K562 (cell line): ENCODE data around the gene STK25. TPM values are rescaled to one million over a fixed set of nuclear protein-coding genes. Genes with fewer than 3 reads are reported as not detected.

Experiments
- CBX3 ChIP-seq, 2 experiments: IDR thresholded peaks; 1 replicate in 1 of 2; 2 replicates in 1 of 2; pipeline ENCODE4 v1.6.1; 2012; ENCODE audit warnings: inconsistent platforms in 2 of 2, low read length in 2 of 2, borderline replicate concordance in 1 of 2, control low read depth in 1 of 2
- MAFG ChIP-seq: fragments of 450-650 bp; conservative IDR thresholded peaks from 2 replicates; pipeline ENCODE4 v1.6.1; 2016; ENCODE audit warnings: missing genetic modification characterization, missing compliant biosample characterization
- MLLT1 ChIP-seq, 2 experiments: fragments of 450-650 bp; IDR thresholded peaks; 2 replicates each; pipeline ENCODE4 v1.6.1; 2016
- NR2F6 ChIP-seq: fragments of 450-650 bp; formaldehyde crosslinking; IDR thresholded peaks from 2 replicates; pipeline ENCODE4 v1.4.0; 2020; ENCODE audit warnings: mild to moderate bottlenecking
- PCBP1 ChIP-seq: fragments of 200-400 bp; formaldehyde crosslinking; IDR thresholded peaks from 2 replicates; pipeline ENCODE4 v1.6.1; 2018; ENCODE audit warnings: mild to moderate bottlenecking, low read depth, low read length; ENCODE audit not compliant: poor library complexity, severe bottlenecking
- SIN3A ChIP-seq, 2 experiments: fragments of 150-350 bp in 1 of 2; IDR thresholded peaks; 2 replicates each; pipeline ENCODE4 v1.6.1; 2011 to 2016; ENCODE audit warnings: borderline replicate concordance in 2 of 2, low read depth in 2 of 2, low read length in 2 of 2, mild to moderate bottlenecking in 2 of 2, moderate library complexity in 2 of 2; ENCODE audit not compliant: control insufficient read depth in 1 of 2
- SP2 ChIP-seq: IDR thresholded peaks from 2 replicates; pipeline ENCODE4 v1.6.1; 2011; ENCODE audit warnings: mild to moderate bottlenecking, low read depth, low read length, moderate library complexity; ENCODE audit not compliant: poor library complexity, severe bottlenecking; ENCODE audit errors: extremely low read depth
- SRSF1 ChIP-seq: fragments of 200-400 bp; formaldehyde crosslinking; IDR thresholded peaks from 2 replicates; pipeline ENCODE4 v1.6.1; 2017; ENCODE audit warnings: mild to moderate bottlenecking, low read depth, low read length, moderate library complexity
- SUPT5H ChIP-seq: fragments of 450-650 bp; IDR thresholded peaks from 2 replicates; pipeline ENCODE4 v1.6.1; 2016
- ZBTB11 ChIP-seq, 3 experiments: fragments of 200-800 bp in 1 of 3; fragments of 250-450 bp in 1 of 3; fragments of 450-650 bp in 1 of 3; sonication (Bioruptor Pico) in 1 of 3; sonication (Bioruptor generic) in 1 of 3; formaldehyde crosslinking in 1 of 3; IDR thresholded peaks; 2 replicates each; pipeline versions ENCODE4 v1.6.1 to v1.8.0; 2016 to 2022; ENCODE audit warnings: mild to moderate bottlenecking in 2 of 3, missing genetic modification characterization in 2 of 3, missing compliant biosample characterization in 1 of 3, moderate library complexity in 1 of 3
- ZFP36 ChIP-seq: fragments of 150-350 bp; IDR thresholded peaks from 2 replicates; pipeline ENCODE4 v1.6.1; 2018; ENCODE audit warnings: low read length, low read depth; ENCODE audit not compliant: partially characterized antibody
- ZNF197 ChIP-seq: fragments of 200-800 bp; sonication (Bioruptor generic); IDR thresholded peaks from 2 replicates; pipeline ENCODE4 v1.6.1; 2016; ENCODE audit warnings: low read depth, missing genetic modification characterization, missing compliant biosample characterization
- ZNF511 ChIP-seq: sonication (generic); formaldehyde crosslinking; IDR thresholded peaks from 2 replicates; pipeline ENCODE4 v1.8.0; 2022; ENCODE audit warnings: mild to moderate bottlenecking, missing genetic modification reagents
- polyA plus RNA-seq, 8 experiments: library from polyadenylated mRNA; depleted of rRNA in 4 of 8; stranded (reverse) in 5 of 8; unstranded in 3 of 8; fragments of >200 nt; fragmentation: Nextera tagmentation in 2 of 8; fragmentation: Illumina TruSeq in 1 of 8; extraction: Ambion mirVana in 2 of 8; extraction: Trizol in 1 of 8; gene quantifications; 2 replicates each; pipeline versions ENCODE4 v1.2.1 to v1.2.3, GENCODE V29; 2011 to 2014; ENCODE audit warnings: inconsistent platforms in 1 of 8, missing spikeins in 1 of 8
- total RNA-seq, 7 experiments: library from RNA; depleted of rRNA in 6 of 7; stranded (reverse); fragments of >200 nt in 6 of 7; fragmentation: Illumina TruSeq in 2 of 7; extraction: Trizol in 2 of 7; gene quantifications; 2 replicates each; pipeline versions ENCODE4 v1.2.1 to v1.2.3, GENCODE V29; 2011 to 2021; ENCODE audit warnings: low replicate concordance in 1 of 7

The STK25 gene
- total and polyA plus RNA-seq, 9 of the 15 experiments (the other 6 are each of a cell fraction or from before 2014, with no cell fraction given): 5.4 to 177 (median 116) TPM

- TF ChIP-seq CBX3 (IDR thresholded peaks at IDR 0.05; ENCODE audit: borderline replicate concordance in 1 of 2, low read length in 2 of 2) (peak in 1 of 2 experiments; percentile 72; a peak in 1 of 3 replicates), MAFG (no peak), SIN3A (IDR thresholded peaks at IDR 0.05; ENCODE audit: borderline replicate concordance in 2 of 2, control insufficient read depth in 1 of 2, low read depth in 2 of 2, low read length in 2 of 2) (no peak), SUPT5H (peak; percentile 57), NR2F6 (CRISPR knock-in tag) (no peak), MLLT1 (IDR thresholded peaks at IDR 0.05) (no peak), ZFP36 (no peak), ZNF511 (CRISPR knock-in tag) (peak; percentile 98), ZBTB11 (CRISPR knock-in tag; IDR thresholded peaks at IDR 0.05) (peak in 1 of 3 experiments; percentile 82; a peak in 2 of 6 replicates), ZNF197 (CRISPR knock-in tag) (peak; percentile 63; the same call in 1 of the 2 replicates), SRSF1 (no peak), SP2 (no peak), PCBP1 (no peak)
Measured at GRCh38 chr2:241508240-241509154, at the start of gene STK25 (continued).
